Parathyroid adenoma (tissue), 2 donors: ENCODE data around the gene KCNJ6.
"Not testable (repeated sequence)": the region's sequence is repeated elsewhere in the genome, so short reads cannot be mapped to it uniquely, and the experiment has no call there.

ENCODE experiments used
- H2AFZ ChIP-seq: fragments of 300-600 bp; sonication (generic); one replicate; pipeline ENCODE4 v1.7.0; 2017; ENCODE audit warnings: antibody characterized with exemption, mild to moderate bottlenecking
- H3K27ac ChIP-seq: fragments of 300-600 bp; sonication (generic); one replicate; pipeline ENCODE4 v1.7.0; 2017
- H3K27me3 ChIP-seq: fragments of 300-600 bp; sonication (generic); one replicate; pipeline ENCODE4 v1.7.0; 2017; ENCODE audit warnings: low read length; ENCODE audit not compliant: control insufficient read depth, insufficient read depth
- H3K36me3 ChIP-seq: fragments of 300-600 bp; sonication (generic); one replicate; pipeline ENCODE4 v1.7.0; 2017; ENCODE audit warnings: low read length; ENCODE audit not compliant: control insufficient read depth, insufficient read depth
- H3K4me1 ChIP-seq: fragments of 300-600 bp; sonication (generic); one replicate; pipeline ENCODE4 v1.7.0; 2017; ENCODE audit warnings: control low read depth
- H3K4me2 ChIP-seq: fragments of 300-600 bp; sonication (generic); one replicate; pipeline ENCODE4 v1.7.0; 2017; ENCODE audit warnings: low read length
- H3K4me3 ChIP-seq: fragments of 300-600 bp; sonication (generic); one replicate; pipeline ENCODE4 v1.7.0; 2017; ENCODE audit warnings: low read depth, low read length
- H3K79me2 ChIP-seq: fragments of 300-600 bp; sonication (generic); one replicate; pipeline ENCODE4 v1.7.0; 2017; ENCODE audit warnings: control low read depth
- H3K9ac ChIP-seq: fragments of 300-600 bp; sonication (generic); one replicate; pipeline ENCODE4 v1.7.0; 2017; ENCODE audit warnings: mild to moderate bottlenecking
- H3K9me3 ChIP-seq: fragments of 300-600 bp; sonication (generic); one replicate; pipeline ENCODE4 v1.7.0; 2017; ENCODE audit warnings: low read length; ENCODE audit not compliant: control insufficient read depth
- CTCF ChIP-seq: fragments of 300-600 bp; sonication (generic); IDR thresholded peaks from one replicate; pipeline ENCODE4 v1.7.0; 2017; ENCODE audit warnings: antibody characterized with exemption, mild to moderate bottlenecking
- donor health status: primary hyperparathyroidism.

Gene KCNJ6

DNA sequence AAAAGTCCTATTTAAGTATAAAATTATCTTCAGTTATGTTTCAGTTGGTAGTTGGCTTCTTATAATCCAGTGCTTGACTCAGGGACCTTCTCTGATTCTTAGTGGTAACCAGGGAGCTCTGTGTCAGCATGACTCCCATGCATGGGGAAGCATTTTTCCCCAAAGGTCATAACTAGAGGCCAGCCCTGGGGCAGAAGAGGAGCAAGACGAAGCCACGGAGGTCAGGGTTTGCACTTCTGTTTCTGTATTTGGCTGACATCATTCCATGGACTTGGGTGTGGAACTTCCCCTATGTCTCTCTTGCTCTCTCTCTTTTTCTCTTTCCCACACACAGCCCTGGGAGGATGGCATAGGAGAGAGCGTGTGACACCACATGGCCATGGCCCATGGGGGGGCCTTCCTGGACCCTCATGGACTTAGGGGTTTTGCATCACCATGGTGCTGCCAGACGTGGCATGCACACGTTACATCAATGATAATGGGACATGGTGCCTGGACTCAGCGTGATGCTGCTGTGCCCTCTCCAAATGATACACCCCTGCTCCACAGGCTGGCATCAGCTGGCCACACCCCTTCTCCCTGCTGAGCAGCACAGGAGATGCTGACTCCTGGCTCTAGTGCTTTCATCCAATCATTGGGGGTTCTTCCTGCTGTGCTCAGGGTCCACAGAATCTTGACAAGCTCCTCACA lies 260.5 kb downstream of the KCNJ6 start:
- no peak overlapping the region for H3K4me2 ChIP-seq
- no peak overlapping the region for H3K9ac ChIP-seq
- no peak overlapping the region for H2AFZ ChIP-seq
- H3K4me1 ChIP-seq: no peaks in the 10 kb centered on the region
- H3K9me3 ChIP-seq: no peaks in the 10 kb centered on the region
- no peaks in the 10 kb centered on the region for H3K36me3 ChIP-seq
- H3K27ac ChIP-seq: no peak overlapping the region
- no peaks in the 10 kb centered on the region for H3K27me3 ChIP-seq
- no peak overlapping the region for H3K4me3 ChIP-seq
- no peaks in the 10 kb centered on the region for H3K79me2 ChIP-seq
- no peak for TF ChIP-seq CTCF

DNA sequence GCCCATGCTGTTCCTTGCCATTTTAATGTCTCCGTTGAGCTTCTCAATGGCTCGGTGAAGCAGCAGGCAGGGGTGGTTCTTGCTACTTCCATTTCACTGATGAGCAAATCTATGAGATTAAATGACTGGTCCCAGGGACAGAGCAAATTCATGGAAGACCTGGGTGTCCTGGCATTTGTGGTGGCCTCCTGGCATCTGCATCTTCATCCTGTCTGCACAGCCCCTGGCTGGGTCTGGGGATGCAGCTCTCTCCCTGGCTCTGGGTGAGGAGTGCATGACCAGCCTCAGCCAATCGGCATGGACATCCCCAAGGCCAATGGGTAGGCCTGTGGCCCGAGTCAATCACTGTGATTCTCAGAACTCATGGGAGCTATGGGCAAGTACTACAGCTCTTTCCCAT lies 261.7 kb downstream of the KCNJ6 start:
- H3K4me2 ChIP-seq: no peak overlapping the region
- H3K9me3 ChIP-seq: no peaks in the 10 kb centered on the region
- no peak overlapping the region for H3K9ac ChIP-seq
- H3K4me3 ChIP-seq: no peak overlapping the region
- no peaks in the 10 kb centered on the region for H3K4me1 ChIP-seq
- H3K27ac ChIP-seq: no peak overlapping the region
- H3K36me3 ChIP-seq: no peaks in the 10 kb centered on the region
- H3K79me2 ChIP-seq: no peaks in the 10 kb centered on the region
- no peak for TF ChIP-seq CTCF
- no peak overlapping the region for H2AFZ ChIP-seq
- no peaks in the 10 kb centered on the region for H3K27me3 ChIP-seq

DNA sequence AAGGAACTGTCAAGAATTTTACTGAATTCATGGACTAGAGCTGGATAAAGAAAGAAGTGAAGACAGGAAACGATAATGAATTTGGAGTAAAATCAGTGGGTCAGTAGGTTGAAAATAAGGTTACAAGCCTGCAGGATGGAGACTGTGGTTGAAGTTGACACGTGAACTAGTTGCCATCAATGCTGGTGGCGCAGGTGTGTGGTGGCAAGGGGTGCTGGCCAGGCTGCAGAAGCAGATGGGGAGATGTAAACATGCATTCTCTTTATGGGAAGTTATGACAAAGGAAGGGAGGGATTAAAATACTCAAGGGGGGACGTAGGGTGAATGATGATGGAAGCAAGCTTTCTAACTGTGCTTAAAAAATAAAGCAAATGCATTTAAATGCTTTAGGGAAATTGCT lies 263.1 kb downstream of the KCNJ6 start:
- H3K27ac ChIP-seq: no peak overlapping the region
- H3K9ac ChIP-seq: no peak overlapping the region
- no peak overlapping the region for H3K4me3 ChIP-seq
- no peak overlapping the region for H2AFZ ChIP-seq
- H3K4me2 ChIP-seq: no peak overlapping the region
- no peaks in the 10 kb centered on the region for H3K36me3 ChIP-seq
- H3K4me1 ChIP-seq: no peaks in the 10 kb centered on the region
- no peak for TF ChIP-seq CTCF
- no peaks in the 10 kb centered on the region for H3K9me3 ChIP-seq
- no peaks in the 10 kb centered on the region for H3K79me2 ChIP-seq
- H3K27me3 ChIP-seq: no peaks in the 10 kb centered on the region

DNA sequence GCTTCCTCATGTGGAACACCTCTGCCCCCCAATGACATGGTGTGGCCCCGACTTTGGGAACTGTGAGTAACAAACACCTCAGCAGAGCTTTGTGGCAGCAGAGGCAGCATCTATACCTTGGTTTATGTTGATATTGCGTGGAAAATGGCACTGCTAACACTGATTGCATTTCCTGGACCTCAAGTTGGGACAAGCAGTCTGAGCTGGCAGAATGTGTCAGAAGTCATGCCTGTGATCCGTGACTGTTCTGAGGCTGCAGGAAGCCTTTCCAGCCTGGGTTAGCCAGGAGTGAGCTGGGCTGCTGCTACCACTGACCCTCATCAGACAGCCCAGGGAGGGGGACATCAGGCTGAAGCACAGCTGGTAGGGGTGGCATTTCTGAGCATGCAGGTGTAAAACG lies 268.5 kb downstream of the KCNJ6 start:
- Histone ChIP-seq H2AFZ (no peak overlapping the region), H3K4me3 (no peak overlapping the region), H3K9me3 (no peaks in the 10 kb centered on the region), H3K36me3 (no peaks in the 10 kb centered on the region), H3K27me3 (no peaks in the 10 kb centered on the region), H3K79me2 (no peaks in the 10 kb centered on the region), H3K4me1 (no peaks in the 10 kb centered on the region), H3K9ac (no peak overlapping the region), H3K4me2 (no peak overlapping the region), H3K27ac (no peak overlapping the region)
- no peak for TF ChIP-seq CTCF

GRCh38 chr21:37646761-37647160 lies 269.5 kb downstream of the KCNJ6 start:
- H3K9ac ChIP-seq, H3K4me2 ChIP-seq, H3K36me3 ChIP-seq, H3K4me3 ChIP-seq, H3K4me1 ChIP-seq, H3K27ac ChIP-seq, H3K27me3 ChIP-seq, H3K9me3 ChIP-seq, H2AFZ ChIP-seq, H3K79me2 ChIP-seq: not testable (repeated sequence)
